ENCODE results near the gene STARD10. TPM values are rescaled to one million over a fixed set of nuclear protein-coding genes. Genes with fewer than 3 reads are reported as not detected.
A peak's percentile ranks its signal among the peaks of the same experiment; 100 is the strongest.

STARD10 gene
- total and polyA plus RNA-seq, 7 donors, result 29.9 to 900 (median 60.1) TPM

- Histone ChIP-seq H3K27ac (peak overlapping the region in 1 of 4 donors; percentile 30), H3K36me3 (peaks cover 0 to 12% (median 7%) of the 10 kb centered on the region in 4 donors), H3K4me1 (peaks cover 0 to 61% (median 48%) of the 10 kb centered on the region in 4 donors), H3K27me3 (no peaks in the 10 kb centered on the region), H3K4me3 (no peak overlapping the region), H3K9me3 (no peaks in the 10 kb centered on the region)
- no peak for TF ChIP-seq CTCF (IDR thresholded peaks at IDR 0.05)
- no peak for TF ChIP-seq EP300 (IDR thresholded peaks at IDR 0.05)
- TF ChIP-seq POLR2A (IDR thresholded peaks at IDR 0.05), result no peak
- TF ChIP-seq POLR2AphosphoS5 (IDR thresholded peaks at IDR 0.05), result no peak
- no peak for DNase-seq
- intact Hi-C loops (cut with DNase I), result no loop called here
- WGBS, 2 donors, result 94% methylated on average over 14 of the region's 14 CpGs
These were observed 76.9 kb downstream of the STARD10 start for GRCh38 chr11:72716788-72717435.

GRCh38 chr11:72716290-72716689 is 77.6 kb downstream of the STARD10 start:
- WGBS, 2 donors, result 69 to 70% methylated on average over 7 of the region's 7 CpGs
- intact Hi-C loops (cut with DNase I), result no loop called here
- H3K27ac ChIP-seq, result peak overlapping the region in 1 of 4 donors; percentile 30
- TF ChIP-seq EP300 (IDR thresholded peaks at IDR 0.05), result no peak
- TF ChIP-seq POLR2AphosphoS5 (IDR thresholded peaks at IDR 0.05), result no peak
- no peak for TF ChIP-seq POLR2A (IDR thresholded peaks at IDR 0.05)
- TF ChIP-seq CTCF (IDR thresholded peaks at IDR 0.05), result no peak
- no peaks in the 10 kb centered on the region for H3K9me3 ChIP-seq
- no peak overlapping the region for H3K4me3 ChIP-seq
- H3K36me3 ChIP-seq, result peaks cover 0 to 17% (median 9%) of the 10 kb centered on the region in 4 donors
- peaks cover 0 to 58% (median 44%) of the 10 kb centered on the region in 4 donors for H3K4me1 ChIP-seq
- DNase-seq, result no peak
- no peaks in the 10 kb centered on the region for H3K27me3 ChIP-seq

GRCh38 chr11:72712841-72713240 is 81.0 kb downstream of the STARD10 start:
- Histone ChIP-seq H3K27me3 (no peaks in the 10 kb centered on the region), H3K9me3 (no peaks in the 10 kb centered on the region), H3K36me3 (peaks cover 14 to 52% (median 36%) of the 10 kb centered on the region in 4 donors), H3K27ac (peak overlapping the region in 2 of 4 donors; percentile 26 to 27), H3K4me3 (no peak overlapping the region), H3K4me1 (peaks cover 0 to 24% (median 15%) of the 10 kb centered on the region in 4 donors)
- WGBS, 2 donors, result 79 to 86% methylated on average over 10 of the region's 10 CpGs
- intact Hi-C loops (cut with DNase I), result no loop called here
- TF ChIP-seq POLR2A (IDR thresholded peaks at IDR 0.05) (no peak), CTCF (IDR thresholded peaks at IDR 0.05) (no peak), POLR2AphosphoS5 (IDR thresholded peaks at IDR 0.05) (no peak), EP300 (IDR thresholded peaks at IDR 0.05) (no peak)
- no peak for DNase-seq

- DNase-seq, result peak; percentile 79
- Histone ChIP-seq H3K27ac (no peak overlapping the region), H3K36me3 (peaks cover 20 to 54% (median 40%) of the 10 kb centered on the region in 4 donors)
These were observed 81.6 kb downstream of the STARD10 start for GRCh38 chr11:72712168-72712751.

More at GRCh38 chr11:72712168-72712751, 81.6 kb downstream of the STARD10 start:
- TF ChIP-seq EP300 (IDR thresholded peaks at IDR 0.05) (no peak), POLR2A (IDR thresholded peaks at IDR 0.05) (no peak), POLR2AphosphoS5 (IDR thresholded peaks at IDR 0.05) (no peak), CTCF (IDR thresholded peaks at IDR 0.05) (no peak)
- Histone ChIP-seq H3K27me3 (no peaks in the 10 kb centered on the region), H3K4me3 (no peak overlapping the region), H3K4me1 (peaks cover 0 to 19% (median 13%) of the 10 kb centered on the region in 4 donors), H3K9me3 (no peaks in the 10 kb centered on the region)
- intact Hi-C loops (cut with DNase I), result no loop called here
- WGBS, 2 donors, result 70 to 73% methylated on average over 26 of the region's 26 CpGs
